GM21723 (cell line): ENCODE results near the gene TRIM42.

Experiments
- ATAC-seq: cut with Tn5 transposase; IDR thresholded peaks from one replicate; pipeline ENCODE4 v1.9.1; 2021; ENCODE audit warnings: mild to moderate bottlenecking, moderate library complexity; ENCODE audit not compliant: unreplicated experiment

TRIM42 gene

GRCh38 chr3:140677764-140678163, at the start of gene TRIM42:
TRIM42 (plus strand) TSS chr3:140678064; CDS start chr3:140678230, 166 bp downstream.
- ATAC-seq, result no peak

GRCh38 chr3:140628606-140629005, 49.3 kb upstream of the TRIM42 start:
- no peak for ATAC-seq

DNA sequence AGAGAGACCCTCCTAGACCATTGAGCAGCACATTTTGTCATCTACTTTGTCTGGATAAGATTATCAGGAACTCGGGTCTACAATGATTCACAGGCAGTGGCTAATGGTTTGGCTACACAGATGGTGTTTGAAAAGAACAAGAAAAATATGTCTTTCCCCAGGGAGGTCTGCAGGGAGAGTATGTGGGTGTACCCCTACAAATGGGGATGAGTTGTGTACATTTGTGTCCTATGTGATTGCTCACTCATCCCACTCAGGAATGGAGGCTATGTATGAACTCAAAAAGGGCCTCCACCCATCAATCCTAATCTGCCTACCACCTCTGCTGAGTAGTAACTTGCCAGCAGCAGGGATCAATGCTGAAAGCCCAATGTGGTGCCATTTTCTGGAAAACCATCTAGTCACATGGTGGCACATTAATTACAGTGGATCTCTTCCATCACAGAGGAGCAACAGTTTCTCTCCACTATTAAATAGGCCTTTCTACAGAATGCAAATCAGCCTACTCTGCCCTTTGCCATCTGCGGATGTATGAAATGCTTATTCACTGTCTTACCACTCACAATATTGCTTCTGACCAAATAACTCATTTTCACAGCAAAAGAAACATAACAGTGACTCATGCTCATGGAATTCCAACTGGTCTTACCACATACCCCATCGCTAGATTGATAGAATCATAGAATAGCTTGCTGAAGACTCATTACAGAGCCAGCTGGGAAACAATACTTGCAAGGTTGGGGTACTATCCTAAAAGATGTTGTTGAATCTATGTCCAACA, 48.3 kb upstream of the TRIM42 start:
- no peak for ATAC-seq

GRCh38 chr3:140630366-140630765, 47.5 kb upstream of the TRIM42 start:
- ATAC-seq, result no peak

- ATAC-seq, result no peak
Measured at GRCh38 chr3:140630866-140631265, 47.0 kb upstream of the TRIM42 start.

DNA sequence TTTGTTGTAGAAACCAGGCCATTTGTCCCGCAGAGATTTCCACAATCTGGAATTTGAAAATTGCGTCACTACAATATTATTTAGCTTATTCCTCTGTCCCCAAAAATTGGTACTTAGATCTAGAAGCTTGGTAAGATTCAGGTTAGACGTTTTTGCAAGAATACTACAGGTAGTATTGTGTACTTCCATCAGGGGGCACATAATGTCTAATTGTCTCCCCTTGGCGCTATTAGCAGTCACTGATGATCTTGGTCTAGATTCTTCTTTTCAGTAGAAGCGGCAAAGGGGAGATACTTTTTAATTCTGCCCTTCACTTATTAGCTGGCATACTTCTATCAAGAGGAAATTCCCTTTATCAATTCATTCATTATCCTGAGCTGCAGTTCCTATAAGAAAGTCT, 42.6 kb upstream of the TRIM42 start:
- ATAC-seq, result no peak

GRCh38 chr3:140636406-140637138, 41.3 kb upstream of the TRIM42 start:
- ATAC-seq, result no peak

DNA sequence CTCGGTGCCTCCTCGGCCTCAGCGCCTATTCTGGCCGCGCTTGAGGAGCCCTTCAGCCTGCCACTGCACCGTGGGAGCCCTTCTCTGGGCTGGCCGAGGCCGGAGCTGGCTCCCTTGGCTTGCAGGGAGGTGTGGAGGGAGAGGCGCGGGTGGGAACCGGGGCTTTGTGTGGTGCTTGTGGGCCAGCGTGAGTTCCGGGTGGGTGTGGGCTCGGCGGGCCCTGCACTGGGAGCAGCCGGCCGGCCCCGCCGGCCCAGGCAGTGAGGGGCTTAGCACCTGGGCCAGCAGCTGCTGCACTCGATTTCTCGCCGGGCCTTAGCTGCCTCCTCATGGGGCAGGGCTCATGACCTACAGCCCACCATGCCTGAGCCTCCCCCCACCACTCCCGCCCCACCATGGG, 26.6 kb upstream of the TRIM42 start:
- ATAC-seq, result no peak

GRCh38 chr3:140655678-140656077, 22.2 kb upstream of the TRIM42 start:
- no peak for ATAC-seq

DNA sequence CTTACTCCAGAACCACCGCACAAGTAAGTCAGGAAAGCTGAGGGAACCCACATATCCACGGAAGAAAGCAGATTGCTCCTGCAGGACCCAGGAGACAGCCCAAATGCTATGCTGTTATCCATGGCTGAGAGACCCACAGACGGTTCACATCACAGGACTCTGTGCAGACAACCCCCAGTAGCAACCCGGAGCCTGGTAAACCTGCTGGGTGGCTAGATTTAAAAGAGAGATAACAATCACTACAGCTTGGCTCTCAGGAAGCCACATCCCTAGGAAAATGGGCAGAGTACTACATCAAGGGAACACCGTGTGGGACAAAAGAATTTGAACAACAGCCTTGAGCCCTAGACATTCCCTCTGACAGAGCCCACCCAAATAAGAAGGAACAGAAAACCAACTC, 13.8 kb upstream of the TRIM42 start:
- no peak for ATAC-seq

DNA sequence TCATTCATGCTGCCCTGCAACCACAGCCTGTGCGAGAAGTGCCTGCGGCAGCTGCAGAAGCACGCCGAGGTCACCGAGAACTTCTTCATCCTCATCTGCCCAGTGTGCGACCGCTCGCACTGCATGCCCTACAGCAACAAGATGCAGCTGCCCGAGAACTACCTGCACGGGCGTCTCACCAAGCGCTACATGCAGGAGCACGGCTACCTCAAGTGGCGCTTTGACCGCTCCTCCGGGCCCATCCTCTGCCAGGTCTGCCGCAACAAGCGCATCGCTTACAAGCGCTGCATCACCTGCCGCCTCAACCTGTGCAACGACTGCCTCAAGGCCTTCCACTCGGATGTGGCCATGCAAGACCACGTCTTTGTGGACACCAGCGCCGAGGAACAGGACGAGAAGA, 4.7 kb downstream of the TRIM42 start:
- no peak for ATAC-seq

DNA sequence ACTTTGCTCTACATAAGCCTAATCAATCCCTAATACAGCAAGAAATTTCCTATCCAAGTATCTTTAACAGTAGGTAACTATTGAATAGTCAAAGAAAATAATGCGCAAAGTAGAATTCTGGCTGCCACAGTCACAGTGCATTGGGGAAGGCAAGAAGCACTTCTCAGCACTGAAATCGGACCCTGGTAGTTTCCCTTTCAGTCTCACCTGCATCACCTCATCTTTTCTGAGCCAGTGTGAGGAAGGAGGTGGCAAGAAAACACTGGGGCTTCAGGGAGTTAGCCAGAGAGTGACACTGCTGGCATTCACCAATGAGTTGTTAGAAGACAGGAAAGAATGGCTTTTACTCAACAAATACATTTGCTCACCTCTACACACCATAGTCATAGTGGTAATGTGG, 8.3 kb downstream of the TRIM42 start:
- no peak for ATAC-seq

DNA sequence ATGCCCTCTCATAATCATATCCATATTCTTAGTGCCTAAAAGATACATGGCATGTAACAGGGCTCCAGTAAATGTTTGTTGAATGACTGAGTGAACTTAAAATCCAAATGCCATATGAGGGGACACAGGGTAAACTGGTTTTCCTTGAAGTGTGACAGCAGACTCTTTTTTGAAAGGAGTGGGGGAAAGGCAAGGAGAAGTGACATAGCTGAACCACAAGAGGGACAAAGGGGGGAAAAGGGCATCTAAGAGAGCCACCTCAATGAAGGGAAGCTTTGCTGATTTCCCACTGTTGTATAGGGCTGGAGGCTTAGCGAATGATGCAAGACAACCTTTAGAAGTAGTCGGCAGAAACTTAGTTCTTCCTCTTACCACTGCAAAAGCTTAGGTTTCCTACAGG, 9.1 kb downstream of the TRIM42 start:
- no peak for ATAC-seq

GRCh38 chr3:140695361-140696061, 17.6 kb downstream of the TRIM42 start:
- ATAC-seq, result no peak

DNA sequence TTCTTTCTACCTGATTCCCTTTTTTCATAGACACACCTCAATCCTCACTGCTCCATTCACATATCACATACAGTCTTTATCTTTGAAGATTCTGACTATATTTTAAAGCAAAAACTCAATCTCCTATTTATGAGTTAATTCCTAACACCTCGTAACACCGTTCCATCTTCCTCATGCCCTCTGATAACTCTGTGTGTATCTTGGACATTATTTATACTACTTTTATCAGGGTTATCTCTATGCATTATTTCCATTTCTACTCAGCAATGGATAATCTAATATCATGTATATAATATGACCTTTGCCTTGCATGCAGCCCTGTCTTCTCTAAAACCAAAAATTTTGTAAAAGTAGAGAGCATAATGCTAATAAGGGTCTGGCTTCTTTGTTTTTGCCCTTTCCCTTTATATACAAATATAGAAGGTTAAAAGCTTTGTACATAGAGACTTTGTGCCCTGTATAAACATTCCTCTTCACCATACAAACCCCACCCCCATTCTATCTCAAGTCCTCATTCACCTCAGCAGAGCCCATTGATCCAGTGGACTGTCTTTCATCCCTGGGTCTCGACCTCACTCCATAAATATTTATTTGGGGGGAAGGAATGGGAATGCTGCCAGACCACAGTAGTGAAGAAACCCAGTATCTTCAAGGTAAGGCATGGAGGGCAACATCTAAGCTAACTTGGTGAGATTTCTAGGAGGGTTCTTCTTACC, 21.8 kb downstream of the TRIM42 start:
- no peak for ATAC-seq

- ATAC-seq, result no peak
Measured at GRCh38 chr3:140702281-140702680, 24.4 kb downstream of the TRIM42 start.

DNA sequence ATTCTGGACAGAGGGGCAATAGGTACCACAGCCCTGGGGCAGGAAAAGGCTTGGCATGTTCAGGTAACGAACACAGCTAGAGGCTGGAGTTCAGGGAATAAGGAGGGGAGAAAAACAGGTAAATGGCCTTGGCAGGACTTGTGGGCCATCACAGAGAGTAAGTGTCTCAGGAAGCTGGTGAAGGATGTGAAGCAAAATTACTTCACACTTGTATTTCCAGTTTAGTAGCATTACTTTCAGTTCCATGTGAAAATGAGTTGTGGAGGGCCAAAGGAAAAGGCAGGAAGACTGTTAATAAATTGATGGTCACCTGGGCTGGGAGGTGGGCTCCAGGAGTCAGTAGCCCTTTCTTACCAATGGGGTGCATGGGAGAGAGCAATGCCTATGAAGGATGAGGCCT, 25.6 kb downstream of the TRIM42 start:
- no peak for ATAC-seq

GRCh38 chr3:140704733-140705132, 26.9 kb downstream of the TRIM42 start:
- no peak for ATAC-seq

- ATAC-seq, result no peak
Measured at GRCh38 chr3:140705954-140706353, 28.1 kb downstream of the TRIM42 start.

- no peak for ATAC-seq
Measured at GRCh38 chr3:140706360-140706759, 28.5 kb downstream of the TRIM42 start.

- ATAC-seq, result no peak
Measured at GRCh38 chr3:140708815-140709214, 31.0 kb downstream of the TRIM42 start.
